Activated CD4-positive, alpha-beta T cell treated with anti-CD3 and anti-CD28 coated beads, Interleukin-2, amount 50 U/mL, for 16 hours (primary cell): ENCODE measurements around the gene MEAK7.
A peak's percentile ranks its signal among the peaks of the same experiment; 100 is the strongest.

Experiments
- DNase-seq: peaks from one replicate; pipeline ENCODE4 v3.0.0-alpha.2; 2020

Gene MEAK7

GRCh38 chr16:84485255-84486010 lies 19.0 kb downstream of the MEAK7 start:
- DNase-seq: no peak

GRCh38 chr16:84484579-84485254 lies 19.7 kb downstream of the MEAK7 start:
- DNase-seq: peak; percentile 14

- no peak for DNase-seq
Observed at GRCh38 chr16:84483882-84484565, 20.4 kb downstream of the MEAK7 start.

GRCh38 chr16:84482951-84483881 lies 21.2 kb downstream of the MEAK7 start:
- DNase-seq: no peak

- no peak for DNase-seq
Observed at GRCh38 chr16:84482001-84482891, 22.2 kb downstream of the MEAK7 start.

- no peak for DNase-seq
Observed at GRCh38 chr16:84481051-84481735, 23.3 kb downstream of the MEAK7 start.

GRCh38 chr16:84479716-84480450 lies 24.6 kb downstream of the MEAK7 start:
- DNase-seq: no peak

- no peak for DNase-seq
Observed at GRCh38 chr16:84478172-84478947, 26.1 kb downstream of the MEAK7 start.

- DNase-seq: no peak
Observed at GRCh38 chr16:84477661-84478060, 26.8 kb downstream of the MEAK7 start.

GRCh38 chr16:84476401-84476800 lies 28.1 kb downstream of the MEAK7 start:
- DNase-seq: no peak

- no peak for DNase-seq
Observed at GRCh38 chr16:84475643-84476240, 28.7 kb downstream of the MEAK7 start.

GRCh38 chr16:84471966-84472365 lies 32.5 kb downstream of the MEAK7 start:
- no peak for DNase-seq

GRCh38 chr16:84471316-84471715 lies 33.1 kb downstream of the MEAK7 start:
- DNase-seq: no peak

- DNase-seq: no peak
Observed at GRCh38 chr16:84467709-84468108, 36.8 kb downstream of the MEAK7 start.

- DNase-seq: no peak
Observed at GRCh38 chr16:84467256-84467655, 37.2 kb downstream of the MEAK7 start.

- DNase-seq: no peak
Observed at GRCh38 chr16:84466692-84467091, 37.8 kb downstream of the MEAK7 start.

- DNase-seq: no peak
Observed at GRCh38 chr16:84465154-84465553, 39.3 kb downstream of the MEAK7 start.

- DNase-seq: no peak
Observed at GRCh38 chr16:84464116-84464515, 40.3 kb downstream of the MEAK7 start.

- DNase-seq: no peak
Observed at GRCh38 chr16:84463221-84463620, 41.2 kb downstream of the MEAK7 start.
